H1 (cell line): ENCODE measurements around the gene ERICH2. TPM values are rescaled to one million over a fixed set of nuclear protein-coding genes. Genes with fewer than 3 reads are reported as not detected.

Experiments
- CTCF ChIA-PET: fragments of 300-600 bp; sonication (Branson Sonifier 250); formaldehyde crosslinking; loops from one replicate; lab custom pipeline; 2021; ENCODE audit not compliant: partially characterized antibody; lab: Charles Lee
- POLR2A ChIA-PET: fragments of 300-600 bp; sonication (Branson Sonifier 250); formaldehyde crosslinking; loops from one replicate; lab custom pipeline; 2021; ENCODE audit warnings: inconsistent platforms; ENCODE audit not compliant: partially characterized antibody; lab: Charles Lee
- DNase-seq, 2 experiments: peaks; one replicate each; pipeline versions ENCODE4 v3.0.0 to v3.0.0-alpha.2; 2010 to 2022; ENCODE audit warnings: low spot score in 2 of 2, low read depth in 1 of 2, mixed read lengths in 1 of 2
- FAIRE-seq: peaks from 2 replicates; lab custom pipeline; 2011; peaks lifted over from hg19 to GRCh38; lab: Jason Lieb, UNC
- H2AFZ ChIP-seq: 2 replicates; pipeline ENCODE4 v1.8.1; 2012; ENCODE audit warnings: low read length, inconsistent platforms
- H2AK5ac ChIP-seq: 2 replicates; pipeline ENCODE4 v1.6.1; 2013; ENCODE audit warnings: low read depth, low read length
- H2BK120ac ChIP-seq: replicated peaks from 2 replicates; pipeline ENCODE3; 2013; ENCODE audit warnings: low read depth, low read length, inconsistent platforms
- H2BK12ac ChIP-seq: 2 replicates; pipeline ENCODE4 v1.6.1; 2013; ENCODE audit warnings: low read depth, low read length
- H2BK15ac ChIP-seq: 2 replicates; pipeline ENCODE4 v1.6.1; 2013; ENCODE audit warnings: low read length
- H2BK20ac ChIP-seq: 2 replicates; pipeline ENCODE4 v1.6.1; 2013; ENCODE audit warnings: low read length
- H2BK5ac ChIP-seq: 2 replicates; pipeline ENCODE4 v1.6.1; 2013; ENCODE audit warnings: low read depth, low read length
- H3K14ac ChIP-seq: 2 replicates; pipeline ENCODE4 v1.6.1; 2013; ENCODE audit warnings: inconsistent platforms; ENCODE audit not compliant: insufficient read length
- H3K18ac ChIP-seq: 2 replicates; pipeline ENCODE4 v1.6.1; 2013; ENCODE audit warnings: low read length; ENCODE audit errors: extremely low read depth
- H3K23ac ChIP-seq: 2 replicates; pipeline ENCODE4 v1.6.1; 2013; ENCODE audit warnings: inconsistent platforms; ENCODE audit not compliant: insufficient read length
- H3K23me2 ChIP-seq: 2 replicates; pipeline ENCODE4 v1.6.1; 2013; ENCODE audit warnings: low read depth, low read length
- H3K27ac ChIP-seq: 2 replicates; pipeline ENCODE4 v1.6.1; 2011; ENCODE audit warnings: low read depth, low read length, inconsistent platforms
- H3K27me3 ChIP-seq, 4 experiments: replicated peaks in 1 of 4; 1 replicate in 1 of 4; 2 replicates in 3 of 4; pipeline versions ENCODE4 v1.6.1 to v1.8.1; 2011 to 2013; ENCODE audit warnings: low read length in 3 of 4, mild to moderate bottlenecking in 3 of 4, inconsistent platforms in 2 of 4, mixed read lengths in 2 of 4, moderate library complexity in 1 of 4; ENCODE audit not compliant: control insufficient read depth in 3 of 4, insufficient read depth in 3 of 4; ENCODE audit errors: extremely low read depth in 1 of 4
- H3K36me3 ChIP-seq, 4 experiments: 2 replicates each; pipeline versions ENCODE4 v1.6.1 to v1.8.1; 2011 to 2013; ENCODE audit warnings: mild to moderate bottlenecking in 4 of 4, low read length in 3 of 4, moderate library complexity in 2 of 4, control low read depth in 1 of 4, inconsistent platforms in 1 of 4; ENCODE audit not compliant: insufficient read depth in 4 of 4, control insufficient read depth in 2 of 4
- H3K4ac ChIP-seq: replicated peaks from 2 replicates; pipeline ENCODE3; 2013; ENCODE audit warnings: low read length, low read depth, mixed read lengths, inconsistent platforms; ENCODE audit not compliant: insufficient read length
- H3K4me1 ChIP-seq, 4 experiments: replicated peaks in 1 of 4; 1 replicate in 1 of 4; 2 replicates in 3 of 4; pipeline versions ENCODE4 v1.6.1 to v1.8.1; 2011 to 2013; ENCODE audit warnings: low read length in 3 of 4, inconsistent platforms in 2 of 4, mixed read lengths in 1 of 4; ENCODE audit not compliant: insufficient read depth in 4 of 4, control insufficient read depth in 3 of 4
- H3K4me2 ChIP-seq, 2 experiments: 2 replicates each; pipeline versions ENCODE4 v1.6.1 to v1.8.1; 2011 to 2013; ENCODE audit warnings: low read depth in 2 of 2, low read length in 2 of 2, control low read depth in 1 of 2, inconsistent platforms in 1 of 2, mild to moderate bottlenecking in 1 of 2; ENCODE audit not compliant: insufficient read depth in 1 of 2
- H3K4me3 ChIP-seq, 4 experiments: fragments of 200-600, 300-600 bp in 1 of 4; sonication (generic), shearing (Covaris generic), sonication (Bioruptor Twin) in 1 of 4; 2 replicates each; pipeline versions ENCODE4 v1.5.1 to v1.8.1; 2011 to 2016; ENCODE audit warnings: low read length in 4 of 4, low read depth in 3 of 4, control low read depth in 2 of 4, inconsistent platforms in 2 of 4, mild to moderate bottlenecking in 2 of 4, mixed read lengths in 1 of 4, moderate library complexity in 1 of 4; ENCODE audit not compliant: insufficient read depth in 2 of 4; ENCODE audit errors: extremely low read depth in 1 of 4
- H3K56ac ChIP-seq: replicated peaks from 2 replicates; pipeline ENCODE3; 2013; ENCODE audit warnings: low read depth, mild to moderate bottlenecking, mixed read lengths, low read length, inconsistent platforms; ENCODE audit not compliant: insufficient read length
- H3K79me1 ChIP-seq: 2 replicates; pipeline ENCODE4 v1.6.1; 2013; ENCODE audit warnings: low read depth, low read length, control low read depth
- H3K79me2 ChIP-seq, 2 experiments: 2 replicates each; pipeline versions ENCODE4 v1.6.1 to v1.8.1; 2012 to 2013; ENCODE audit warnings: low read length in 2 of 2, mild to moderate bottlenecking in 2 of 2, inconsistent platforms in 1 of 2; ENCODE audit not compliant: insufficient read depth in 2 of 2, control insufficient read depth in 1 of 2
- H3K9ac ChIP-seq, 4 experiments: replicated peaks in 1 of 4; 1 replicate in 1 of 4; 2 replicates in 3 of 4; pipeline versions ENCODE4 v1.6.1 to v1.8.1; 2011 to 2013; ENCODE audit warnings: low read depth in 3 of 4, low read length in 3 of 4, control low read depth in 2 of 4, mild to moderate bottlenecking in 2 of 4, moderate library complexity in 2 of 4, inconsistent platforms in 1 of 4; ENCODE audit errors: extremely low read depth in 1 of 4
- H3K9me3 ChIP-seq, 2 experiments: 2 replicates each; pipeline versions ENCODE4 v1.6.1 to v1.8.1; 2012 to 2013; ENCODE audit warnings: mild to moderate bottlenecking in 2 of 2, moderate library complexity in 2 of 2, control low read depth in 1 of 2, inconsistent platforms in 1 of 2, low read depth in 1 of 2, low read length in 1 of 2, mixed read lengths in 1 of 2; ENCODE audit not compliant: insufficient read depth in 2 of 2
- H4K20me1 ChIP-seq, 2 experiments: replicated peaks in 1 of 2; 2 replicates each; pipeline versions ENCODE3 to v1.8.1; 2011 to 2013; ENCODE audit warnings: inconsistent platforms in 2 of 2, low read length in 2 of 2, mild to moderate bottlenecking in 1 of 2; ENCODE audit not compliant: insufficient read depth in 2 of 2, control insufficient read depth in 1 of 2
- H4K5ac ChIP-seq: 2 replicates; pipeline ENCODE4 v1.6.1; 2013; ENCODE audit warnings: low read length, low read depth, mixed read lengths, inconsistent platforms; ENCODE audit not compliant: insufficient read length
- H4K8ac ChIP-seq: 2 replicates; pipeline ENCODE4 v1.8.0; 2013; ENCODE audit warnings: mild to moderate bottlenecking, moderate library complexity, low read length, inconsistent platforms; ENCODE audit not compliant: insufficient read depth; ENCODE audit errors: extremely low read depth
- H4K91ac ChIP-seq: replicated peaks from 2 replicates; pipeline ENCODE3; 2013; ENCODE audit warnings: low read length, mixed read lengths, inconsistent platforms; ENCODE audit not compliant: insufficient read length
- CBX5 ChIP-seq: fragments of 300-800, 300-1000 bp; sonication (generic); IDR thresholded peaks from 2 replicates; pipeline ENCODE4 v1.7.1; 2016; ENCODE audit warnings: antibody characterized with exemption, low read length, low read depth
- CHD1 ChIP-seq: IDR thresholded peaks from 2 replicates; pipeline ENCODE4 v1.6.1; 2012; ENCODE audit warnings: low read depth, low read length, improper control_type of control experiment
- EP300 ChIP-seq, 2 experiments: IDR thresholded peaks; 1 replicate in 1 of 2; 2 replicates in 1 of 2; pipeline ENCODE4 v1.6.1; 2011 to 2012; ENCODE audit warnings: low read depth in 2 of 2, low read length in 2 of 2, mild to moderate bottlenecking in 2 of 2, borderline replicate concordance in 1 of 2, inconsistent platforms in 1 of 2, moderate library complexity in 1 of 2
- FOSL1 ChIP-seq: IDR thresholded peaks from 2 replicates; pipeline ENCODE4 v1.6.1; 2011; ENCODE audit warnings: mild to moderate bottlenecking, low read depth, low read length, moderate library complexity; ENCODE audit not compliant: insufficient read depth
- JUND ChIP-seq: IDR thresholded peaks from 2 replicates; pipeline ENCODE4 v1.6.1; 2011; ENCODE audit warnings: mild to moderate bottlenecking, improper control_type of control experiment, low read length
- POLR2AphosphoS5 ChIP-seq: IDR thresholded peaks from 2 replicates; pipeline ENCODE4 v1.6.1; 2011; ENCODE audit warnings: low read depth, low read length
- RFX5 ChIP-seq: IDR thresholded peaks from 2 replicates; pipeline ENCODE4 v1.6.1; 2011; ENCODE audit warnings: low read depth, low read length, improper control_type of control experiment, borderline replicate concordance
- RNF2 ChIP-seq: fragments of 200-900, 300-1000 bp; sonication (generic); IDR thresholded peaks from 2 replicates; pipeline ENCODE4 v1.7.1; 2016; ENCODE audit warnings: borderline replicate concordance, low read depth, mild to moderate bottlenecking, antibody characterized with exemption, low read length; ENCODE audit not compliant: poor library complexity, severe bottlenecking; ENCODE audit errors: missing control alignments
- RXRA ChIP-seq: IDR thresholded peaks from 2 replicates; pipeline ENCODE4 v1.6.1; 2011; ENCODE audit warnings: low read depth, mild to moderate bottlenecking, low read length, moderate library complexity; ENCODE audit not compliant: insufficient read depth
- SIRT6 ChIP-seq: IDR thresholded peaks from one replicate; pipeline ENCODE4 v1.7.1; 2012; ENCODE audit warnings: low read length, inconsistent platforms
- YY1 ChIP-seq: IDR thresholded peaks from 2 replicates; pipeline ENCODE4 v1.6.1; 2011; ENCODE audit warnings: low read depth, mild to moderate bottlenecking, low read length
- WGBS, 2 experiments: shearing (Covaris generic) in 1 of 2; methylation state at CpG; one replicate each; pipeline versions ENCODE4 v1.1.6 to v1.1.7; 2013 to 2015; ENCODE audit warnings: low lambda C conversion rate in 2 of 2, mixed read lengths in 2 of 2, inconsistent platforms in 1 of 2, low coverage in 1 of 2, missing lambda C conversion rate in 1 of 2; ENCODE audit not compliant: insufficient replicate concordance in 2 of 2, insufficient coverage in 1 of 2, insufficient read length in 1 of 2; ENCODE audit errors: extremely low coverage in 1 of 2, missing lambda C conversion rate in 1 of 2; 5-methylcytosine and 5-hydroxymethylcytosine counted together
- polyA plus RNA-seq, 7 experiments: library from polyadenylated mRNA; depleted of rRNA in 3 of 7; stranded (reverse) in 5 of 7; unstranded in 2 of 7; fragments of >200 nt in 5 of 7; fragments of 200-250 nt in 2 of 7; gene quantifications; 1 replicate in 5 of 7; 2 replicates in 1 of 7; 4 replicates in 1 of 7; pipeline versions ENCODE4 v1.2.1 to v1.2.3, GENCODE V29; 2011 to 2013; ENCODE audit warnings: missing spikeins in 2 of 7, mixed read lengths in 2 of 7
- total RNA-seq: library from RNA; stranded (reverse); fragmentation: NEBNext Ultra II Directional; extraction: Animal tissue kit (Norgen Biotek cat#: 25700); gene quantifications from 2 replicates; pipeline ENCODE4 v1.2.1, GENCODE V29; 2021
- TF ChIP-seq, protein P1 (sequence below): IDR thresholded peaks from 2 replicates; pipeline ENCODE4 v1.6.1; 2012; ENCODE audit warnings: inconsistent platforms
- TF ChIP-seq, protein P2 (sequence below): IDR thresholded peaks from 2 replicates; pipeline ENCODE4 v1.6.1; 2011; ENCODE audit warnings: low read depth, mild to moderate bottlenecking, low read length; ENCODE audit not compliant: insufficient read depth

ERICH2 gene
- total and polyA plus RNA-seq, 2 of the 8 experiments (the other 6 are each of a cell fraction or from before 2014, with no cell fraction given): 0.20 to 2.1 TPM

DNA sequence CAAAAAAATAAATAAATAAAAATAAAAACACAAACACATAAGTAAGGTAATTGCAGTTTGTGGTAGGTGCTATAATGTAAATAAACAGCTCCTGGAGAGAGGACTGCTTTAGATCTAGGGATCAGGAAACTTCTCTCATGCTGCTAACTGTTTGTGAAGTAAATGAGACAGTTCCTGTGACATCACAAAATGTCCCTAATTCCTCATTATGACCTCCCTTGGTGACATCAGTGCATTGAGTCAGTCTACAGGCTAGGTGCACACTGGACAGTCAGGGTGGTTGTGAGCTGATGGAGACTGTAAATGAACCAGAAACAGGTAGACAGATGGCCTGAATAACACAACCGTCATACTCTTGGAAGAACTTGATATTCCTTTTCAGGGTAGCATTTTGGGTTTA, 13.4 kb downstream of the ERICH2 start:
- no peak overlapping the region for H3K4me3 ChIP-seq
- TF ChIP-seq RFX5 (no peak), EP300 (IDR thresholded peaks at IDR 0.05; ENCODE audit: borderline replicate concordance in 1 of 2, low read depth in 2 of 2, low read length in 2 of 2) (no peak), YY1 (no peak), RXRA (no peak), JUND (no peak), CBX5 (no peak), CHD1 (no peak), POLR2AphosphoS5 (no peak), SIRT6 (no peak), RNF2 (no peak), FOSL1 (no peak)
- TF ChIP-seq, protein P1, sequence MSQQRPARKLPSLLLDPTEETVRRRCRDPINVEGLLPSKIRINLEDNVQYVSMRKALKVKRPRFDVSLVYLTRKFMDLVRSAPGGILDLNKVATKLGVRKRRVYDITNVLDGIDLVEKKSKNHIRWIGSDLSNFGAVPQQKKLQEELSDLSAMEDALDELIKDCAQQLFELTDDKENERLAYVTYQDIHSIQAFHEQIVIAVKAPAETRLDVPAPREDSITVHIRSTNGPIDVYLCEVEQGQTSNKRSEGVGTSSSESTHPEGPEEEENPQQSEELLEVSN: no peak
- TF ChIP-seq, protein P2, sequence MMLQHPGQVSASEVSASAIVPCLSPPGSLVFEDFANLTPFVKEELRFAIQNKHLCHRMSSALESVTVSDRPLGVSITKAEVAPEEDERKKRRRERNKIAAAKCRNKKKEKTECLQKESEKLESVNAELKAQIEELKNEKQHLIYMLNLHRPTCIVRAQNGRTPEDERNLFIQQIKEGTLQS: no peak

More for the DNA sequence above, 13.4 kb downstream of the ERICH2 start:
- ChIA-PET CTCF (interaction anchor here (0.7 to 2.0 kb wide), 3 partner anchors 19 to 374 kb away, joined by 3 to 6 read pairs (median 4); partner anchors contain the start of gene GAD1), POLR2A (interaction anchor here (1.4 kb wide), 1 partner anchor 10 kb away, joined by 3 read pairs; no protein-coding TSS in a partner anchor)
- no peak overlapping the region for H2BK20ac ChIP-seq
- H3K4me1 ChIP-seq: no peaks in the 10 kb centered on the region
- H2AK5ac ChIP-seq: no peak overlapping the region
- H3K27me3 ChIP-seq: no peaks in the 10 kb centered on the region
- H2BK5ac ChIP-seq: no peak overlapping the region
- H2BK15ac ChIP-seq: no peak overlapping the region
- no peak overlapping the region for H3K56ac ChIP-seq
- H2BK12ac ChIP-seq: no peak overlapping the region
- no peak for FAIRE-seq
- no peak overlapping the region for H3K14ac ChIP-seq
- H4K8ac ChIP-seq: no peak overlapping the region
- 100% methylated on average over 1 of the region's 1 CpG; no CpG with 5 or more reads in 1 of the 2 experiments for whole genome bisulfite sequencing, 2 experiments
- no peaks in the 10 kb centered on the region for H3K9me3 ChIP-seq
- no peak overlapping the region for H4K5ac ChIP-seq
- no peaks in the 10 kb centered on the region for H4K20me1 ChIP-seq
- no peak overlapping the region for H3K27ac ChIP-seq
- no peak overlapping the region for H2AFZ ChIP-seq
- no peaks in the 10 kb centered on the region for H3K79me1 ChIP-seq
- no peaks in the 10 kb centered on the region for H3K79me2 ChIP-seq
- H3K23me2 ChIP-seq: no peaks in the 10 kb centered on the region
- no peak overlapping the region for H2BK120ac ChIP-seq
- no peaks in the 10 kb centered on the region for H3K36me3 ChIP-seq
- H3K4ac ChIP-seq: no peak overlapping the region
- no peak overlapping the region for H3K9ac ChIP-seq
- no peak overlapping the region for H3K23ac ChIP-seq
- no peak overlapping the region for H3K18ac ChIP-seq
- H3K4me2 ChIP-seq: no peak overlapping the region
- DNase-seq: no peak
- no peak overlapping the region for H4K91ac ChIP-seq
